SIG-M5 treated with dmso at 0.1 percent for 504 hours (cell line): ENCODE data around the gene VPS13A.
"Not testable (repeated sequence)": the region's sequence is repeated elsewhere in the genome, so short reads cannot be mapped to it uniquely, and the experiment has no call there.

ENCODE experiments used
- DNase-seq: peaks from one replicate; lab custom pipeline; 2025; ENCODE audit not compliant: unreplicated experiment; lab: John Stamatoyannopoulos, UW

Gene VPS13A

DNA sequence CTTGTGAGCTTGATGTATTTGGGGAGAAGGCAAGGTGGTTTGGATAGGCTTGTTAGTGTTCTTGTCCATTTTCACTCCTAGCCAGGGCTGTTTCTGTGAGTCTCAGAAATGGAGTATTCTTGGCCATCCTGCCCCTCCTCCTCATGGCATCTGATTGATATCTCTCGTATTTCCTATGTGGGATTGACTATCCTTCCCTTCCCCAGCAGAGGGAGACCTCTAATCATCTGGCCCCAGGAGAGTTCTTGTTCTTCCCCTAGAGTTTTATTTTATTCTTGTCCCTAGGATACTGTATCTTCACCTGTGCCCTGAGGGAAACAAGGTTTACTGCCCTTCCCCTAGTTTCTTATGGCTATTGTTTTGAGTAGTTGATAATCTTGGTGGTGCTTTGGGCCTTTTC lies 114.4 kb downstream of the VPS13A start:
- peak; percentile 50 for DNase-seq

DNA sequence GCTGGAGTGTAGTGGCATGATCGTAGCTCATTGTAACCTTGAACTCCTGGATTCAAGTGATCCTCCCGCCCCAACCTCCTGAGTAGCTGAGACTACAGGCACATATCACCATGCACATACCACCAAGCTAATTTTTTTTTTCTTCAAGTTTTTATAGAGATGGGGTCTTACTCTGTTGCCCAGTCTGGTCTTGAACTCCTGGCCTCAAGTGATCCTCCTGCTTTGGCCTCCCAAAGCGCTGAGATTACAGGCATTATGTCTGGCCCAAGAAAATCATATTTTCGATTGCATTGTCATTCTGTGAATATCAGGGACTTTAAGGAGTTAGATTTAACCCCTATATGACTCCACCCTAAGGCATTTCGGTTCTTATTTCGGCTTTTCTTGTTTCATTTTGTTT lies 116.6 kb downstream of the VPS13A start:
- DNase-seq = no peak

DNA sequence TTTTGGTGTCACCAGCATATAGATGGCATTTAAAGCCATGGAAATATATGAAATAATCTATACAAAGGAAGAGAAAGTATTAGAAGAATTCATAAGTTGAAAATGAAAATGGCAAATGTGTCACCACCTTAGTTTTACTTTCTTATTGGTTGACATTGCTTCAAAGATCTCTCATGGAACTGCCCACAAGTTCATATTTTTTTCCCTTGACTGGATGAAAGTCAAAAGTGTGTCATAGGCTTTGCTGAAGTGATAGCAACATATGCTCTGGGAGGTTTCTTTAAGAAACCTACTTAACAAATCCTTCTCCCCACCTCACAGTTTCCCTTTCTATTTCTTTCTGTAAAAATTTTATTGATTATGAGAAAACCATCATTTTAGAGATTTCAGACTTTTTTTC lies 127.2 kb downstream of the VPS13A start:
- DNase-seq = no peak

DNA sequence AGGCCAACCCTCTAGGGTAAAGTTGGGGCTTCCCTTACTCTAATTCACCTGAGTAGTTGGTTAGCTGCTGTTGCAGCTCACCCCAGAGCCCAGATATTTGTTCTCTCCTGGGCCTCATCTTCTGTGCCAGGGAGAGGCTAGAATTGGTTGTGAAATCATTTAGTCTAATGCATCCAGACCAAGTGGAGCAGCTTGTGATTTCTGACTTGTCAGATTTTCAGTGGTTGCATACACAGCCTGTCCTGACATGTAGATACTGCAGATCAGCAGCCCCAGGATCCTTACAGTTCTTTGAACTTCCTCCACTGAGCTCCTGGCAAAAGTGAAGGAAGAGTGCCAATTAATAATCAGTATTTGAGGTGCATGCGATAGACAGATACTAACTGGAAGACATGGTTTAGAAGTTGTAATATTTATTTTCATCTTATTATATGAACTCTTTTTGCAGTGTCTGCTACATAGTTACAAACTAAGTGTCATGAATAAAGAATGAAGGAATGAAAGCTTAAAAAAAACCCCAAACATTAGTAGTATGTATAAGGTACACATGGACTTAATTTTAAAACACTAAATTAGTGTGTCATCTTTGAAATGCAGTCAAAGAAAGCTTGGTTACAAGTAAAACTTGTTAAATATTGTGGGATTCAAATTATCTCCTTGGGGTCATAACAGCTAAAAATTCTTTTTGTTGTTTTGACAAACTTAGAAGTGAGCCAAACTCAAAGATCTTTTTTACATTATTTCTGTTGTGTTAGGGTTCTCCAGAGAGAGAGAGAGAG lies 128.5 kb downstream of the VPS13A start:
- DNase-seq = no peak

DNA sequence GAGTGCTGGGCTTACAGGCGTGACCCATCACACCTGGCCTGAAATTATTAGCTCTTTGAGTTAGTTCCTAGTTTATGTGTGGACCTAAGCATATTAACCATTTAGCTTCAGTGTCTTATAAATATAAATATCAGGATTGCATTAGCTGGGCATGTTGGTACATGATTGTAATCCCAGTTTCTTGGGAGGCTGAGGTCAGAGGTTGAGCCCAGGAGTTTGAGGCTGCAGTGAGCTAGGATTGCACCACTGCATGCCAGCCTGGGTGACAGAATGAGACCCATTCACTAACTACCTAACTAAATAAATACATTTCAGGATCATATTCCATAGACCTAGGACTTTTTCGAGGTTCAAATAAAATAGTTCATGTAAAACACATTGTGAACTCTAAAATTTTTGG lies 129.8 kb downstream of the VPS13A start:
- DNase-seq = no peak

DNA sequence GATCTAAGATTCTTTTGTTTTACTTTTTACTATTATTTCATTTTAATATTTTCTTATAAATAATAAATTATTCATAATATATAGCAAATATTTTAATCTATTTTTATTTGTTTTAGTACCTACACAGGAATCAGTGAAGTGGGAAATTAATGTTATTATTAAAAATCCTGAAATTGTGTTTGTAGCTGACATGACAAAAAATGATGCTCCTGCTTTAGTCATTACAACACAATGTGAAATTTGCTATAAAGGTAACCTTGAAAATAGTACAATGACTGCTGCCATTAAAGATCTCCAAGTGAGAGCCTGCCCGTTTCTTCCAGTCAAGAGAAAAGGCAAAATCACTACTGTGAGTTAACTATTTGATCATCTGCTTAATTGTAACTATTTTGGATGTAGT lies 138.7 kb downstream of the VPS13A start:
- DNase-seq = no peak

DNA sequence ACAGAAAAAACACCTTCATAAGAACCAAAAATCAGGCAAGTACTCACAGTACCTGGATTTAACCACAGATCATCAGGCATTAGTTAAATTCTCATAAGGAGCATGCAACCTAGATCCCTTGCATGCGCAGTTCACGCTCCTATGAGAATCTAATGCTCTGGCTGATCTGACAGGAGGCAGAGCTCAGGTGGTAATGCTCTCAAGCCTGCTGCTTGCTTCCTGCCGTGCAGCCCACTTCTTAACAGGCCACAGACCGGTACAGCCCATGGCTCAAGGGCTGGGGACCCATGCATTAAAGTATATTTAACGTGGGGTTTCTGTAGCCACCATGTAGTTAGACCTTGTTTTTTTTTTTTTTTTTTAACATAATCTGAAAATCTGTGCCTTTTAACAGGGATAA lies 147.7 kb downstream of the VPS13A start:
- no peak for DNase-seq

DNA sequence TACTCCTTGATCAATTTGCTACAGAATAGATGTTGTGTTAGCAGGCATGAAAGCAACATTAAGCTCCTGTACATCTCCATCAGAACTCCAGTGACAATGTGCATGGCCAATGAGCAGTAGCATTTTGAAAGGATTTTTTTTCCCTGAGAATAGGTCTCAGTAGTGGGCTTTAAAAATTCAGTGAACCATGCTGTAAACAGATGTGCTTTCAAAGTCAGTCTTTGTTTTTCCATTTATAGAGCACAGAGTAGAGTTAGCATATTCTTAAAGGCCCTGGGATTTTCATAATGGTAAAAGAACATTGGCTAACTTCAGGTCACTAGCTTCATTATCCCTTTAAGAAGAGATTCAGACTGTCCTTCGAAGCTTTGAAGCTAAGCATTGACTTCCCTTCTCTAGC lies 150.8 kb downstream of the VPS13A start:
- no peak for DNase-seq

DNA sequence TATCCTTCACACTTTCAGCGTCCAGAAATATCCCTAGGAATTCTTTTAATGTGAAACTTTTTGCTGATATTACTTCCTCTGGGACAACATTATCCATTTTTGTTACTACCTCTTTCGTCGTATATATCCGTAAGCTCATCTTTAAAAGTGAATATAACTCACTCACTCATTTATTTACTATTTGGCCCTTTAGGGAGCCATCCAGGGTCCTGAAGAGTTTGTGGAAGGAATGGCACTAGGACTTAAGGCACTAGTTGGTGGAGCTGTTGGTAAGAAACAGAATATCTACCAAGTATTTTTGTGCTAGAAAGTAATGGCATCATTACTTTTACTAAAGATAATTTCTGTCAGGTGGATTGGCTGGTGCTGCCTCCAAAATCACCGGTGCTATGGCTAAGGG lies 192.7 kb downstream of the VPS13A start:
- DNase-seq = no peak

DNA sequence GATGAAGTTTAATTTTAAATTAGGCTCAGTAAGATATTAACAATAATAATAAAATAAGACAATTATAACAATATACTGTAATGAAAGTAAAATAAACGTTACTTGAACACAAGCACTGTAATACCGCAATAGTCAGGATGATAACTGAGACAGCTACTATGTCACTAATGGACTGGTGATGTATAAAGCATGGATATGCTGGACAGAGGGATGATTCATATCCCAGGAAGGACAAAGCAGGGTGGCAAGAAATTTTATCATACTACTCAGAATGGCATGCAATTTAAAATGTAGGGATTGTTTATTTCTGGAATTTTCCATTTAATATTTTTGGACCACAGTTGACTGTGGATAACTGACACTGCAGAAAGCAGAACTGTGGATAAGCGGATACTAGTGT lies 196.9 kb downstream of the VPS13A start:
- DNase-seq = no peak

DNA sequence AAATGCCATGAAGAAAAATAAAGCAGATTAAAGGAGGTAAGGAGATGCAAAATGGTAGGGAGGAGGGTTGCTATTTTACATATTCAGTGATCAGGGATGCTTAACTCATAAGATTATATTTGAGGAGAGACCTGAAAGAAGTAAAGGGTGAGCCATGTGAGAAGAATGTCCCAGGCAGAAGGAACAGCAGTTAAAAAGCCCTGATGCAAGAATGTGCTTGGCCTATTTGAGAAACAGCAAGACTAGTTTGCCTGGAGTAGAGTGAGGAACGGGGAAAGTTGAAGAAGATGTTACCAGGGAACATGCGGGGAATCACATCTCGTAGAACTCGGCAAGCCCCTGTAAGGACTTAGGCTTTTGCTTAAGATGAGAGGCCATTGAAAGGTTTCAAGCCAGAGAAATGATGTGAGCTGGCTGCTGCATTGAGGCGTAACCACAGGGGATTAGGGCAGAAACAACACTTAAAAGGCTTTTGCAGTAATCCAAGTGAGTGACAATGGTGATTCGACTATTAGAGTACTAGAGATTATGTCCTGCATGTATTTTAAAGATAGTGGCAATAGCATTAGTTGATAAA lies 198.7 kb downstream of the VPS13A start:
- DNase-seq = no peak

DNA sequence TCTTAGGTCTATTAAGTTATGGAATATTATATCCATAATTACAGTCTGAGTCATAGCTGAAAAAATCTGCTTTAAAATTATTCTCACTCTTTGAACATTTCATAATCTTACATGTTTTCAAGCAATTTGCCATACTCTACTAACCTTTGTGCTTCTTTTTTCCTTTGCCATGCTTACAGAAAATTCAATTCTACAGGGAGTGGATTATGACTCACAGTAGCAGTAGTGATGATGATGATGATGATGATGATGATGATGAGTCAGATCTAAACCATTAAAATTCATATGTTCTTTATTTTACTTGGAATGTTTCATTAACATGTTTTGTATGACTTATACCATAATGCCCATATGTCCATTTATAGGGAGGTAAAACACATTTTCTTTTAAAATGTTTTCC lies 207.1 kb downstream of the VPS13A start:
- no peak for DNase-seq

DNA sequence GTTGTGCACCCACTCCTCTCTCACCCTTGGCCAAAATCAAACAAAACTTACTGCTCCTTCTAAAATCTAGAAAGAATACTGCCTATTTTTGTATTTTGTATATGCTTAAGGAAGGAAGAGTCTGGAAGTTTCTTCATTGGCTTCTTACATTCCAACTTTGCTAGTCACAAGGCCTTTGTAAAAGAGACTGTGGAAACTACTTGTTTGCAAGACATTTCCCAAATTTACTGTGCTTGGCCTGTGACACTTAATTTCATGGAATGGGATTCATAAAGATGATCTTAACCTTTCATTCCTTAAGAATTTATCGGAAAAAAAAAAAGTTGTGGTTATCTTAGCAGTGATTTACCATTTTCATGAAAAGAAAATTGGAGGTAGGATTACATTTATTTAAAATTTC lies 208.9 kb downstream of the VPS13A start:
- DNase-seq = no peak

DNA sequence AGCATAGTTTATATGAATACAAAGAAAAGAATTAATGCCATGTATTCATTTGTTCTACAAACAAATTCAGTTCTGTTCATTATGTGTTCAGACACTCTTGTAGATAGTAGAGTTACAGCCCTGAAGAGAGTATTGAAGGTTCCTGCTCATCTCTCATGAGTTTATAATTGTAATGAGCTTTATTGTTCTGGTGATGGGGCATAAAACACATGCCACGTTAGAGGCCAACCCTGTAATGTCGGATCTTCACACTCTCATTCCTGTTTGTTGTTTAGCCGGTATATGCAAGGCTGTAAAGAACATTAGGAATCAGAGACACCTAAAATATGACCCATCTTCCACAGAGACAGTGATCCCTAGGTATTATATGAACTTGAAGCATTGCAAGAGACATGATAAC lies 214.5 kb downstream of the VPS13A start:
- DNase-seq = no peak

DNA sequence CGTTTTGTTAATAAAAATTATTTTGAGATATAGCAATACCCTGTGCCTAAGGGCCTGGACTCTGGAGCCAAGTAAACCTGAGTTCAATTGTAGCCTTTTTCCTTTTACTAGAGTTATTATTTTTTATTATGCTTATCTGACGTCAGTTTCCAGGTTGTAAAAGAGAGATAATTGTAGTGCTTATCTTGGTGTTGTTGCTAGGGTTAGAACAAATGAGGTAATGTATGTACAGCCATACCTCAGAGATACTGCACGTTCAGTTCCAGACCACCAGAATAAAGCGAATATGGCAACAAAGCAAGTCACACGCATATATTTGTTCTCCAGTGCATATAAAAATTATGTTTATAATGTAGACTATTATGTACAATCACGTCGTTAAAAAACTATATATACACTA lies 215.0 kb downstream of the VPS13A start:
- no peak for DNase-seq

DNA sequence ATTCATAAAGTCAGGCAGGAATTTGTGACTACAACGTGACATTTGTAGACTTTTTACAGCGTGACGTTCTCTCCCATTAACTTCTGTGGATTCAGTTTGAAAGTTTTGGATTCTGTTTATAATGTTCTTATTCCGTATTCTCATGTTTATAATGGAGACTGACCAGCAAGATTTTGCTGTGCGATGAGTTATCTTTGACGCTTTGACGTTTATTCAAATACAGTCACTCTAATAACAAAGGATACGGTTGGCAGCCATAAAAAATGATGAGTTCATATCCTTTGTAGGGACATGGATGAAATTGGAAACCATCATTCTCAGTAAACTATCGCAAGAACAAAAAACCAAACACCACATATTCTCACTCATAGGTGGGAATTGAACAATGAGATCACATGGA lies 221.2 kb downstream of the VPS13A start:
- not testable (repeated sequence) for DNase-seq

DNA sequence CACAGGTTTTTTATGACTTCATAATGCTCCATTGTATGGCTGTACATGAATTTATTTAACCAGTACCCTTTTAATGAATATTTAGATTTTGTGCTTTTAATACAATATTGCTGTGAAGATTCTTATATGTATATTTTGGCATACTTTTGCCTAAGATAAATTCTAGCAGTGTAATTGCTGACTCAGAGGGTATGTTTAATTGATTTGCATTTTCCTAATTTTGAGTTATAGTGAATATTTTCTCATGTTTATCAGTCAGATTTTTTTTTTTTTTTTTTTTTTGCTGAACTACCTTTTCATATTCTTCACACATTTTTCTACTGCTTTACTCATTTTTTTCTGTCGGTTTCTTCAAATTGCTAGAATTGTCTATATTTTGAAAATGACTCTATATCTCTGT lies 222.6 kb downstream of the VPS13A start:
- DNase-seq = no peak

DNA sequence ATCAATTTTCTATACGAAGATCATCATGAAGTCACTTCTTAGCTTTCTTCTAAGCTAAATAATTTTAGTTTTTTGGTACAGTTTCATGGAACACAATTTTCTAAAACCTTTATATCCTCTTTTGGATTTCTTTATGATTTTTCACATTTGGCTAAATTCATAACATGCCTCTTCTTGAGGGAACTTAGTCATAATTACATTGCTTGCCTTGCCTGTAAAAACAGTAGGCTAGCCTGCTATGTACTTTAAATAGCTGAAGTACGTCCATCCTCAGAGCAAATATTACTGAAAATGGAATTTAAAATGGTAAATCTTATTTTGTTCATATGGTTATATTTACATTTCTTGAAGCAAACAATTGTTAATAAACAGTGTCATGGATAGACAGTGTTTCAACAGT lies 225.0 kb downstream of the VPS13A start:
- no peak for DNase-seq

DNA sequence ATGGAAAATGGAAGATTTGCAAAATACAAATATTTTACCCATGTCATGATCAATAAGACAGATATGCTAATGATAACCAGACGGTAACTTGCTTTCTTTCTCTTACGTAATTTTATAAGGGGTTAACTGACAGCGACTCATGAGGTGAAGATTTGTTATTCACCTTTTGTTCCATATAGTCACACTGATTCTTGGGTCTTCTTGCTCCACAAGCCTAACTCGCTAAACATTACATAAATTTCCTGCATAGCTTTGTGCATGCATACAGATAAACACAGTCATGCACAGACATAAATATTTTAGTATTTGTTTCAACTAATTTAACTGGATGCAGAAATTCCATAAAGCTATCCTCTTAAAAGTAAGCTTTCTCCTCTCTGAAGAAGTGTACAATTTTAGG lies 225.9 kb downstream of the VPS13A start:
- no peak for DNase-seq

DNA sequence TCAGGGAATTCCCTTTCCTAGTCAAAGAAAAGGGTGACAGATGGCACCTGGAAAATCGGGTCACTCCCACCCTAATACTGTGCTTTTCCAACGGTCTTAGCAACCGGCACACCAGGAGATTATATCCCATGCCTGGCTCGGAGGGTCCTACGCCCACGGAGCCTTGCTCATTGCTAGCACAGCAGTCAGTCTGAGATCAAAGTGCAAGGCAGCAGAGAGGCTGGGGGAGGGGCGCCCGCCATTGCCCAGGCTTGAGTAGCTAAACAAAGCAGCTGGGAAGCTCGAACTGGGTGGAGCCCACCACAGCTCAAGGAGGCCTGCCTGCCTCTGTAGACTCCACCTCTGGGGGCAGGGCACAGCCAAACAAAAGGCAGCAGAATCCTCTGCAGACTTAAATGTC lies 231.2 kb downstream of the VPS13A start:
- not testable (repeated sequence) for DNase-seq

DNA sequence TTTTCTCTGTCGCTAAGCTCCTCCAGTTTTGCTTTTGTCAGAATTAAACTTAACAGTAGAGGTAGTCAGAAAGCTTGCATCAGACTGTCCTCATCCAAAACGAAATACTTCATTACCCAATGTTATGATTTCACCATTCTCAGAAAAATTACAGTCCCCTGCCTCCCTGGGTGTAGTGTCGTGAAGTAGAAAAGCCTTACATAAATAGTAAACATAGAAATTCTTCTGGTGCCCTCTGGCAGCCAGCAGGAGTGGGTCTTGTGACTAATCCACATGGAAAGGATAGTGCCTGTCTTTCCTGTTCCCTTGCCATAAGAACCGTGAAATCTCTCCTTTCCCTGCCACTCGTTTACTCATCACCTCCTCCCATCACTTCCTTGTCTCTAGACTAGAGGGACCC lies 240.2 kb downstream of the VPS13A start:
- peak; percentile 77 for DNase-seq

DNA sequence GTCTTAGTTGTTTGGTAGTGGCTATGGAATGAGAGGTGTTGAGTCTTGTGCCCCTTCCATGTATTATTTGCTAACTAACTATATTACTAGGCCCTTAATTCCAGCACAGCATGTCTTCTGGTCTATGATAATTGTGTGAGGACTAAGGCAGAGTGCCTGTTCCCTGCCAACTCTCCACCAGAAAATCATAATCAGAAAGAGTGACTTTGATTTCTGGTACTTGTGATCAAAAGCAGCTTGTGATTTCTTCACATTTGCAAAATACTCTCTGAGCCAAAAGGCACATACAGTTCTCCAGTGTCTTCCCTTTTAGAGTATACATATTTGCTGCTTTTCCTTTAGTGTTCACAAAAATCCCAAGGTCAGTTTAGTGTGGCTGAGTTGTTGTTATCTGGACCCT lies 240.9 kb downstream of the VPS13A start:
- no peak for DNase-seq

DNA sequence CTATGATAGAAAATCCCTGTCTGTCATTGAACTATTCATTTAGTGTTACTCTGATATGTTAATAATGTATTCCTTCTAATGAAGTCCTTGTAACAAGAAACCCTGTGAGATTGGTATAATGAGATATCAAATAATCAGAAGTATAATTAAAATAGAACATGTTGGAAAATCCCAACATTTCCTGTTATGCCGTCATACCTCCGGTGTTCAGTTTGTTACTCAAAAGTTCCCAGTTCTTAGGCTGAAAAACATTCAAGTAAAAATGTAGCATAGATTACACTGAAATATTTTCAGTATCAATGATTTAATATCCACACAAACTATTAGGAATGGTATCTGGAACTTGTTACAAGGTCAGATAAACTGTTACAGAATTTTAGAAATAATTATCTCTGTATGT lies 243.3 kb downstream of the VPS13A start:
- DNase-seq = no peak
